K562 (cell line): ENCODE measurements around the gene THAP11. TPM values are rescaled to one million over a fixed set of nuclear protein-coding genes. Genes with fewer than 3 reads are reported as not detected.

Experiments used
- BHLHE40 ChIP-seq: IDR thresholded peaks from 2 replicates; pipeline ENCODE4 v1.6.1; 2011; ENCODE audit warnings: low read length, improper control_type of control experiment
- GTF2E2 ChIP-seq: fragments of 200-800 bp; sonication (Bioruptor generic); IDR thresholded peaks from 2 replicates; pipeline ENCODE4 v1.6.1; 2016; ENCODE audit warnings: missing genetic modification characterization, missing compliant biosample characterization
- HDAC2 ChIP-seq: fragments of 450-650 bp; IDR thresholded peaks from 2 replicates; pipeline ENCODE4 v1.6.1; 2016; ENCODE audit warnings: mild to moderate bottlenecking
- KDM2B ChIP-seq: fragments of 250-450 bp; sonication (Bioruptor Pico); IDR thresholded peaks from 2 replicates; pipeline ENCODE4 v1.8.0; 2021; ENCODE audit warnings: mild to moderate bottlenecking, moderate library complexity
- POLR2H ChIP-seq: IDR thresholded peaks from 2 replicates; pipeline ENCODE4 v1.6.1; 2016; ENCODE audit warnings: missing genetic modification characterization, low read depth, mild to moderate bottlenecking, control low read depth, missing compliant biosample characterization, moderate library complexity
- STAT5A ChIP-seq: IDR thresholded peaks from 2 replicates; pipeline ENCODE4 v1.6.1; 2012; ENCODE audit warnings: low read length, inconsistent platforms, borderline replicate concordance
- ZNF778 ChIP-seq: fragments of 450-650 bp; formaldehyde crosslinking; IDR thresholded peaks from 2 replicates; pipeline ENCODE4 v1.4.0; 2020; ENCODE audit warnings: mild to moderate bottlenecking, moderate library complexity
- polyA plus RNA-seq, 8 experiments: library from polyadenylated mRNA; depleted of rRNA in 4 of 8; stranded (reverse) in 5 of 8; unstranded in 3 of 8; fragments of >200 nt; fragmentation: Nextera tagmentation in 2 of 8; fragmentation: Illumina TruSeq in 1 of 8; extraction: Ambion mirVana in 2 of 8; extraction: Trizol in 1 of 8; gene quantifications; 2 replicates each; pipeline versions ENCODE4 v1.2.1 to v1.2.3, GENCODE V29; 2011 to 2014; ENCODE audit warnings: inconsistent platforms in 1 of 8, missing spikeins in 1 of 8
- total RNA-seq, 7 experiments: library from RNA; depleted of rRNA in 6 of 7; stranded (reverse); fragments of >200 nt in 6 of 7; fragmentation: Illumina TruSeq in 2 of 7; extraction: Trizol in 2 of 7; gene quantifications; 2 replicates each; pipeline versions ENCODE4 v1.2.1 to v1.2.3, GENCODE V29; 2011 to 2021; ENCODE audit warnings: low replicate concordance in 1 of 7
- TF ChIP-seq, protein P1 (sequence below): sonication (generic); formaldehyde crosslinking; IDR thresholded peaks from 2 replicates; pipeline ENCODE4 v1.8.0; 2023; ENCODE audit warnings: mild to moderate bottlenecking, missing genetic modification reagents
- TF ChIP-seq, protein P2 (sequence below): fragments of 250-450 bp; sonication (Bioruptor Pico); IDR thresholded peaks from 2 replicates; pipeline ENCODE4 v1.8.0; 2022; ENCODE audit warnings: moderate library complexity, mild to moderate bottlenecking, inconsistent platforms
- TF ChIP-seq, protein P3 (sequence below): fragments of 450-650 bp; IDR thresholded peaks from 2 replicates; pipeline ENCODE4 v1.6.1; 2016; ENCODE audit warnings: mild to moderate bottlenecking, moderate library complexity
- TF ChIP-seq, protein P4 (sequence below): fragments of 250-450 bp; sonication (Bioruptor Pico); IDR thresholded peaks from 2 replicates; pipeline ENCODE4 v1.4.0; 2020; ENCODE audit warnings: mild to moderate bottlenecking

The THAP11 gene
- total and polyA plus RNA-seq, 9 of the 15 experiments (the other 6 are each of a cell fraction or from before 2014, with no cell fraction given), result 2.4 to 31.6 (median 21.4) TPM

DNA sequence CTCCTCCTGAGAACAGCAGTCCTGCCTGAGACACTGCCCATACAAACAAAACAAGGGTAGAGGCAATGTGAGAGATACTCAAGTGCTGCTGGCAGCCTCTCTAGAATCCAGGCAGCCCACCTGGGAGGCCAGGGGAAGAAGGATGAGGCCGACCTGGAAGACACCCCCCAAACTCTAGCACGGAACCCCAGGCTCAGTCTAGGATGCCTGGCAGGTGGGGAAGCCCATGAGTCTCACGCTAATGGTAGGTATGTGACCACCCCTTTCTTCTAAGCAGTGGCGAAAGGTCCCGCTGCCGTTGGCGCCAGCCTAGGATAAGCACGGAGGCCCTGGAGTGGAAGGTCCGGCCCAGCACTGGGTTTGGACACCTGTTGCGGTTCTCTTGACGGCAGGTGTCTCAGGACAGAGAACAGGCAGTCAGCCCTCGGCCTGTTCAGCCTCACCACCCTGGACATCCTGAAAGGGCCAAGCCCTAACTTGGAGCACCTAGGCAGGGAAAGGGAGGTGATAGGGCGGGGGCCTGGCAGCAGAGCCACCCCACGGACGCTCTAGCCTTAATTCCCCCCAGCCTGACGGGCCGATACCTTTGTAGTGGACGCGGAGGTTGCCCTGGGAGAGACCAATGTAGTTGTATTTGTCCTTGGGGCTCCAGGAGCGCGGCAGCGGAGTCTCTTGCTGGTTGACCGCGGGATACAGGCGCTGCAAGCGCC lies 36.2 kb upstream of the THAP11 start (continued):
- TF ChIP-seq, protein P1, sequence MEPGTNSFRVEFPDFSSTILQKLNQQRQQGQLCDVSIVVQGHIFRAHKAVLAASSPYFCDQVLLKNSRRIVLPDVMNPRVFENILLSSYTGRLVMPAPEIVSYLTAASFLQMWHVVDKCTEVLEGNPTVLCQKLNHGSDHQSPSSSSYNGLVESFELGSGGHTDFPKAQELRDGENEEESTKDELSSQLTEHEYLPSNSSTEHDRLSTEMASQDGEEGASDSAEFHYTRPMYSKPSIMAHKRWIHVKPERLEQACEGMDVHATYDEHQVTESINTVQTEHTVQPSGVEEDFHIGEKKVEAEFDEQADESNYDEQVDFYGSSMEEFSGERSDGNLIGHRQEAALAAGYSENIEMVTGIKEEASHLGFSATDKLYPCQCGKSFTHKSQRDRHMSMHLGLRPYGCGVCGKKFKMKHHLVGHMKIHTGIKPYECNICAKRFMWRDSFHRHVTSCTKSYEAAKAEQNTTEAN (CRISPR knock-in tag), result no peak
- TF ChIP-seq KDM2B (no peak), GTF2E2 (tag) (0 out of 2 replicates have a peak, but pooled peaks have one; percentile 90), ZNF778 (CRISPR knock-in tag) (no peak), POLR2H (tag) (no peak), HDAC2 (no peak), STAT5A (no peak), BHLHE40 (no peak)
- TF ChIP-seq, protein P2, sequence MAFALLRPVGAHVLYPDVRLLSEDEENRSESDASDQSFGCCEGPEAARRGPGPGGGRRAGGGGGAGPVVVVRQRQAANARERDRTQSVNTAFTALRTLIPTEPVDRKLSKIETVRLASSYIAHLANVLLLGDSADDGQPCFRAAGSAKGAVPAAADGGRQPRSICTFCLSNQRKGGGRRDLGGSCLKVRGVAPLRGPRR, result no peak
- TF ChIP-seq, protein P3, sequence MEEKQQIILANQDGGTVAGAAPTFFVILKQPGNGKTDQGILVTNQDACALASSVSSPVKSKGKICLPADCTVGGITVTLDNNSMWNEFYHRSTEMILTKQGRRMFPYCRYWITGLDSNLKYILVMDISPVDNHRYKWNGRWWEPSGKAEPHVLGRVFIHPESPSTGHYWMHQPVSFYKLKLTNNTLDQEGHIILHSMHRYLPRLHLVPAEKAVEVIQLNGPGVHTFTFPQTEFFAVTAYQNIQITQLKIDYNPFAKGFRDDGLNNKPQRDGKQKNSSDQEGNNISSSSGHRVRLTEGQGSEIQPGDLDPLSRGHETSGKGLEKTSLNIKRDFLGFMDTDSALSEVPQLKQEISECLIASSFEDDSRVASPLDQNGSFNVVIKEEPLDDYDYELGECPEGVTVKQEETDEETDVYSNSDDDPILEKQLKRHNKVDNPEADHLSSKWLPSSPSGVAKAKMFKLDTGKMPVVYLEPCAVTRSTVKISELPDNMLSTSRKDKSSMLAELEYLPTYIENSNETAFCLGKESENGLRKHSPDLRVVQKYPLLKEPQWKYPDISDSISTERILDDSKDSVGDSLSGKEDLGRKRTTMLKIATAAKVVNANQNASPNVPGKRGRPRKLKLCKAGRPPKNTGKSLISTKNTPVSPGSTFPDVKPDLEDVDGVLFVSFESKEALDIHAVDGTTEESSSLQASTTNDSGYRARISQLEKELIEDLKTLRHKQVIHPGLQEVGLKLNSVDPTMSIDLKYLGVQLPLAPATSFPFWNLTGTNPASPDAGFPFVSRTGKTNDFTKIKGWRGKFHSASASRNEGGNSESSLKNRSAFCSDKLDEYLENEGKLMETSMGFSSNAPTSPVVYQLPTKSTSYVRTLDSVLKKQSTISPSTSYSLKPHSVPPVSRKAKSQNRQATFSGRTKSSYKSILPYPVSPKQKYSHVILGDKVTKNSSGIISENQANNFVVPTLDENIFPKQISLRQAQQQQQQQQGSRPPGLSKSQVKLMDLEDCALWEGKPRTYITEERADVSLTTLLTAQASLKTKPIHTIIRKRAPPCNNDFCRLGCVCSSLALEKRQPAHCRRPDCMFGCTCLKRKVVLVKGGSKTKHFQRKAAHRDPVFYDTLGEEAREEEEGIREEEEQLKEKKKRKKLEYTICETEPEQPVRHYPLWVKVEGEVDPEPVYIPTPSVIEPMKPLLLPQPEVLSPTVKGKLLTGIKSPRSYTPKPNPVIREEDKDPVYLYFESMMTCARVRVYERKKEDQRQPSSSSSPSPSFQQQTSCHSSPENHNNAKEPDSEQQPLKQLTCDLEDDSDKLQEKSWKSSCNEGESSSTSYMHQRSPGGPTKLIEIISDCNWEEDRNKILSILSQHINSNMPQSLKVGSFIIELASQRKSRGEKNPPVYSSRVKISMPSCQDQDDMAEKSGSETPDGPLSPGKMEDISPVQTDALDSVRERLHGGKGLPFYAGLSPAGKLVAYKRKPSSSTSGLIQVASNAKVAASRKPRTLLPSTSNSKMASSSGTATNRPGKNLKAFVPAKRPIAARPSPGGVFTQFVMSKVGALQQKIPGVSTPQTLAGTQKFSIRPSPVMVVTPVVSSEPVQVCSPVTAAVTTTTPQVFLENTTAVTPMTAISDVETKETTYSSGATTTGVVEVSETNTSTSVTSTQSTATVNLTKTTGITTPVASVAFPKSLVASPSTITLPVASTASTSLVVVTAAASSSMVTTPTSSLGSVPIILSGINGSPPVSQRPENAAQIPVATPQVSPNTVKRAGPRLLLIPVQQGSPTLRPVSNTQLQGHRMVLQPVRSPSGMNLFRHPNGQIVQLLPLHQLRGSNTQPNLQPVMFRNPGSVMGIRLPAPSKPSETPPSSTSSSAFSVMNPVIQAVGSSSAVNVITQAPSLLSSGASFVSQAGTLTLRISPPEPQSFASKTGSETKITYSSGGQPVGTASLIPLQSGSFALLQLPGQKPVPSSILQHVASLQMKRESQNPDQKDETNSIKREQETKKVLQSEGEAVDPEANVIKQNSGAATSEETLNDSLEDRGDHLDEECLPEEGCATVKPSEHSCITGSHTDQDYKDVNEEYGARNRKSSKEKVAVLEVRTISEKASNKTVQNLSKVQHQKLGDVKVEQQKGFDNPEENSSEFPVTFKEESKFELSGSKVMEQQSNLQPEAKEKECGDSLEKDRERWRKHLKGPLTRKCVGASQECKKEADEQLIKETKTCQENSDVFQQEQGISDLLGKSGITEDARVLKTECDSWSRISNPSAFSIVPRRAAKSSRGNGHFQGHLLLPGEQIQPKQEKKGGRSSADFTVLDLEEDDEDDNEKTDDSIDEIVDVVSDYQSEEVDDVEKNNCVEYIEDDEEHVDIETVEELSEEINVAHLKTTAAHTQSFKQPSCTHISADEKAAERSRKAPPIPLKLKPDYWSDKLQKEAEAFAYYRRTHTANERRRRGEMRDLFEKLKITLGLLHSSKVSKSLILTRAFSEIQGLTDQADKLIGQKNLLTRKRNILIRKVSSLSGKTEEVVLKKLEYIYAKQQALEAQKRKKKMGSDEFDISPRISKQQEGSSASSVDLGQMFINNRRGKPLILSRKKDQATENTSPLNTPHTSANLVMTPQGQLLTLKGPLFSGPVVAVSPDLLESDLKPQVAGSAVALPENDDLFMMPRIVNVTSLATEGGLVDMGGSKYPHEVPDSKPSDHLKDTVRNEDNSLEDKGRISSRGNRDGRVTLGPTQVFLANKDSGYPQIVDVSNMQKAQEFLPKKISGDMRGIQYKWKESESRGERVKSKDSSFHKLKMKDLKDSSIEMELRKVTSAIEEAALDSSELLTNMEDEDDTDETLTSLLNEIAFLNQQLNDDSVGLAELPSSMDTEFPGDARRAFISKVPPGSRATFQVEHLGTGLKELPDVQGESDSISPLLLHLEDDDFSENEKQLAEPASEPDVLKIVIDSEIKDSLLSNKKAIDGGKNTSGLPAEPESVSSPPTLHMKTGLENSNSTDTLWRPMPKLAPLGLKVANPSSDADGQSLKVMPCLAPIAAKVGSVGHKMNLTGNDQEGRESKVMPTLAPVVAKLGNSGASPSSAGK, result no peak
- TF ChIP-seq, protein P4, sequence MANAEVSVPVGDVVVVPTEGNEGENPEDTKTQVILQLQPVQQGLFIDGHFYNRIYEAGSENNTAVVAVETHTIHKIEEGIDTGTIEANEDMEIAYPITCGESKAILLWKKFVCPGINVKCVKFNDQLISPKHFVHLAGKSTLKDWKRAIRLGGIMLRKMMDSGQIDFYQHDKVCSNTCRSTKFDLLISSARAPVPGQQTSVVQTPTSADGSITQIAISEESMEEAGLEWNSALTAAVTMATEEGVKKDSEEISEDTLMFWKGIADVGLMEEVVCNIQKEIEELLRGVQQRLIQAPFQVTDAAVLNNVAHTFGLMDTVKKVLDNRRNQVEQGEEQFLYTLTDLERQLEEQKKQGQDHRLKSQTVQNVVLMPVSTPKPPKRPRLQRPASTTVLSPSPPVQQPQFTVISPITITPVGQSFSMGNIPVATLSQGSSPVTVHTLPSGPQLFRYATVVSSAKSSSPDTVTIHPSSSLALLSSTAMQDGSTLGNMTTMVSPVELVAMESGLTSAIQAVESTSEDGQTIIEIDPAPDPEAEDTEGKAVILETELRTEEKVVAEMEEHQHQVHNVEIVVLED (CRISPR knock-in tag), result no peak
